ENCODE results near the gene RNF152. TPM values are rescaled to one million over a fixed set of nuclear protein-coding genes. Genes with fewer than 3 reads are reported as not detected.

The RNF152 gene
- total RNA-seq, 1 experiment from 2014 or later: 2.0 TPM

- ChIA-PET CTCF (no interaction called here), POLR2A (ENCODE audit: unreplicated experiment) (no interaction called here)
- H3K9ac ChIP-seq (ENCODE audit: low read length): no peak overlapping the region
- H3F3A ChIP-seq (ENCODE audit: low read length, unreplicated experiment): no peaks in the 10 kb centered on the region
- H3K4me1 ChIP-seq (ENCODE audit: insufficient read depth, low read length): no peaks in the 10 kb centered on the region
- ATAC-seq (no peak), DNase-seq (peak; percentile 4)
- no peaks in the 10 kb centered on the region for H3K36me3 ChIP-seq (ENCODE audit: low read depth, low read length)
- H3K79me2 ChIP-seq (ENCODE audit: low read length): no peaks in the 10 kb centered on the region
- H3K4me3 ChIP-seq (ENCODE audit: low read length): no peak overlapping the region
- BruUV-seq (replicated peaks): no TSS peak
- no peak overlapping the region for H2AFZ ChIP-seq (ENCODE audit: low read length)
- intact Hi-C loops (cut with micrococcal nuclease): no loop called here
- no peak overlapping the region for H3K27ac ChIP-seq (ENCODE audit: low read length)
- H4K20me1 ChIP-seq (ENCODE audit: low read length): no peaks in the 10 kb centered on the region
- peaks cover 4% of the 10 kb centered on the region; the same call in 1 of the 2 replicates for H3K27me3 ChIP-seq (ENCODE audit: low read length)
- H3K9me3 ChIP-seq (ENCODE audit: low read length): no peaks in the 10 kb centered on the region
- H3K9me2 ChIP-seq (replicated peaks; ENCODE audit: low read length): no peaks in the 10 kb centered on the region
- no peak for TF ChIP-seq EZH2 (IDR thresholded peaks at IDR 0.05; ENCODE audit: low read length, unreplicated experiment)
- no peak for TF ChIP-seq EZH2phosphoT487 (IDR thresholded peaks at IDR 0.05; ENCODE audit: borderline replicate concordance, low read length)
- TF ChIP-seq, protein P1, sequence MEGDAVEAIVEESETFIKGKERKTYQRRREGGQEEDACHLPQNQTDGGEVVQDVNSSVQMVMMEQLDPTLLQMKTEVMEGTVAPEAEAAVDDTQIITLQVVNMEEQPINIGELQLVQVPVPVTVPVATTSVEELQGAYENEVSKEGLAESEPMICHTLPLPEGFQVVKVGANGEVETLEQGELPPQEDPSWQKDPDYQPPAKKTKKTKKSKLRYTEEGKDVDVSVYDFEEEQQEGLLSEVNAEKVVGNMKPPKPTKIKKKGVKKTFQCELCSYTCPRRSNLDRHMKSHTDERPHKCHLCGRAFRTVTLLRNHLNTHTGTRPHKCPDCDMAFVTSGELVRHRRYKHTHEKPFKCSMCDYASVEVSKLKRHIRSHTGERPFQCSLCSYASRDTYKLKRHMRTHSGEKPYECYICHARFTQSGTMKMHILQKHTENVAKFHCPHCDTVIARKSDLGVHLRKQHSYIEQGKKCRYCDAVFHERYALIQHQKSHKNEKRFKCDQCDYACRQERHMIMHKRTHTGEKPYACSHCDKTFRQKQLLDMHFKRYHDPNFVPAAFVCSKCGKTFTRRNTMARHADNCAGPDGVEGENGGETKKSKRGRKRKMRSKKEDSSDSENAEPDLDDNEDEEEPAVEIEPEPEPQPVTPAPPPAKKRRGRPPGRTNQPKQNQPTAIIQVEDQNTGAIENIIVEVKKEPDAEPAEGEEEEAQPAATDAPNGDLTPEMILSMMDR (conservative IDR thresholded peaks at IDR 0.05; ENCODE audit: low read depth, low read length): no peak
- H3K4me2 ChIP-seq (ENCODE audit: low read length): no peak overlapping the region
Observed at GRCh38 chr18:61922435-61922834, 29.6 kb upstream of the RNF152 start.

- Histone ChIP-seq H3F3A (ENCODE audit: low read length, unreplicated experiment) (no peaks in the 10 kb centered on the region), H3K27ac (ENCODE audit: low read length) (no peak overlapping the region), H3K9me2 (replicated peaks; ENCODE audit: low read length) (no peaks in the 10 kb centered on the region), H3K9ac (ENCODE audit: low read length) (no peak overlapping the region), H4K20me1 (ENCODE audit: low read length) (no peaks in the 10 kb centered on the region), H3K27me3 (ENCODE audit: low read length) (peaks cover 4% of the 10 kb centered on the region; the same call in 1 of the 2 replicates), H3K4me1 (ENCODE audit: insufficient read depth, low read length) (no peaks in the 10 kb centered on the region), H3K4me2 (ENCODE audit: low read length) (no peak overlapping the region), H3K9me3 (ENCODE audit: low read length) (no peaks in the 10 kb centered on the region), H3K4me3 (ENCODE audit: low read length) (no peak overlapping the region), H3K36me3 (ENCODE audit: low read depth, low read length) (no peaks in the 10 kb centered on the region), H3K79me2 (ENCODE audit: low read length) (no peaks in the 10 kb centered on the region), H2AFZ (ENCODE audit: low read length) (no peak overlapping the region)
- DNase-seq (no peak), ATAC-seq (no peak)
- CTCF ChIA-PET: no interaction called here
- intact Hi-C loops (cut with micrococcal nuclease): no loop called here
- BruUV-seq (replicated peaks): no TSS peak
- POLR2A ChIA-PET (ENCODE audit: unreplicated experiment): no interaction called here
- TF ChIP-seq EZH2phosphoT487 (IDR thresholded peaks at IDR 0.05; ENCODE audit: borderline replicate concordance, low read length) (no peak), EZH2 (IDR thresholded peaks at IDR 0.05; ENCODE audit: low read length, unreplicated experiment) (no peak)
- TF ChIP-seq, protein P1 (conservative IDR thresholded peaks at IDR 0.05; ENCODE audit: low read depth, low read length): no peak
Observed at GRCh38 chr18:61921621-61922235, 28.9 kb upstream of the RNF152 start.

DNA sequence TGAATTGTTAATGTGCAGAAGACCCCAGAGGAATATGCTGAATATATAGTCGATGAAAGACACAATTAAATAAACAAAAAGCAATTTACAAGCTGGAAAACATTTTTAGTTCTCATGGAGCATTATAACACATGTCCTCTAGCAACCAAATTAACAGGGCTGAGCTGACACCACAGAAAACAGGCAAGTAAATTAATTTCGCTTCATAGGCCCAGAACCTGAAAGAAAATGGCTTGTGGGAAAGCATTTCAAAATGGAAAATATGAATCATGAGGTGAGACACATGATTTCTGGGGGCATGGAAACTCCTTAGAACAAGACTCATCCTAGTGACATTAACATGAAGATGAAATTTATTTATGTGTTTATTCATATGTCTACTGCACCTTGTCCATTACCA, 25.0 kb upstream of the RNF152 start:
- no peaks in the 10 kb centered on the region for H3F3A ChIP-seq (ENCODE audit: low read length, unreplicated experiment)
- ATAC-seq (no peak), DNase-seq (no peak)
- no peak overlapping the region for H3K9ac ChIP-seq (ENCODE audit: low read length)
- TF ChIP-seq EZH2phosphoT487 (IDR thresholded peaks at IDR 0.05; ENCODE audit: borderline replicate concordance, low read length) (no peak), EZH2 (IDR thresholded peaks at IDR 0.05; ENCODE audit: low read length, unreplicated experiment) (no peak)
- no peaks in the 10 kb centered on the region for H3K9me3 ChIP-seq (ENCODE audit: low read length)
- no TSS peak for BruUV-seq (replicated peaks)
- no peaks in the 10 kb centered on the region for H3K79me2 ChIP-seq (ENCODE audit: low read length)
- H4K20me1 ChIP-seq (ENCODE audit: low read length): no peaks in the 10 kb centered on the region
- H3K4me2 ChIP-seq (ENCODE audit: low read length): no peak overlapping the region
- ChIA-PET POLR2A (ENCODE audit: unreplicated experiment) (no interaction called here), CTCF (no interaction called here)
- H3K9me2 ChIP-seq (replicated peaks; ENCODE audit: low read length): no peaks in the 10 kb centered on the region
- H3K4me1 ChIP-seq (ENCODE audit: insufficient read depth, low read length): no peaks in the 10 kb centered on the region
- H3K4me3 ChIP-seq (ENCODE audit: low read length): no peak overlapping the region
- no peaks in the 10 kb centered on the region for H3K27me3 ChIP-seq (ENCODE audit: low read length)
- H3K27ac ChIP-seq (ENCODE audit: low read length): no peak overlapping the region
- intact Hi-C loops (cut with micrococcal nuclease): no loop called here
- H2AFZ ChIP-seq (ENCODE audit: low read length): no peak overlapping the region
- H3K36me3 ChIP-seq (ENCODE audit: low read depth, low read length): no peaks in the 10 kb centered on the region

All from PC-3 (cell line).